SK-N-SH (cell line): Measurements from ENCODE around the gene BTBD18.

Source experiments
- CTCF ChIP-seq: fragments of 200-600 bp; sonication (generic); IDR thresholded peaks from 2 replicates; pipeline ENCODE4 v1.6.1; 2017; ENCODE audit warnings: antibody characterized with exemption, mild to moderate bottlenecking, moderate library complexity
- EP300 ChIP-seq, 2 experiments: IDR thresholded peaks; 2 replicates each; pipeline versions ENCODE4 v1.4.0 to v1.6.1; 2012; ENCODE audit warnings: borderline replicate concordance in 1 of 2, low read depth in 1 of 2, low read length in 1 of 2

- TF ChIP-seq CTCF (no peak), EP300 (IDR thresholded peaks at IDR 0.05; ENCODE audit: borderline replicate concordance in 1 of 2, low read depth in 1 of 2, low read length in 1 of 2) (no peak)
These were observed 6.4 kb downstream of the BTBD18 start for GRCh38 chr11:57745206-57745605.
